ENCODE measurements around the gene CIITA.

- TF ChIP-seq CTCF (IDR thresholded peaks at IDR 0.05), result no peak
- TF ChIP-seq USF2 (CRISPR knock-in tag; IDR thresholded peaks at IDR 0.05), result no peak
- no peak for TF ChIP-seq IRF2 (CRISPR knock-in tag; IDR thresholded peaks at IDR 0.05; ENCODE audit: borderline replicate concordance, low read depth)
- no peak for TF ChIP-seq AR (CRISPR knock-in tag; IDR thresholded peaks at IDR 0.05)
- no peak for TF ChIP-seq ESRRA (CRISPR knock-in tag; IDR thresholded peaks at IDR 0.05; ENCODE audit: borderline replicate concordance)
- TF ChIP-seq GRHL2 (CRISPR knock-in tag; IDR thresholded peaks at IDR 0.05; ENCODE audit: insufficient replicate concordance, severe bottlenecking), result no peak
- no peak for TF ChIP-seq CREB1 (CRISPR knock-in tag; IDR thresholded peaks at IDR 0.05)
These were observed 15.8 kb downstream of the CIITA start for GRCh38 chr16:10892782-10893318.
